Stimulated activated memory B cell treated with anti-CD40 and anti-IgM and Interleukin-4, amounts not matched to agents 10 μg/mL and 1 μg/mL and 100 μg/mL, for 72 hours (primary cell): Measurements from ENCODE around the gene CDH23.
"Not testable (repeated sequence)": the region's sequence is repeated elsewhere in the genome, so short reads cannot be mapped to it uniquely, and the experiment has no call there.

Source experiments
- ATAC-seq: fragments of 150-1000 bp; cut with Tn5 transposase; 2 replicates; pipeline ENCODE4 v1.10.0; 2021
- H3K27ac Mint-ChIP-seq: one replicate; pipeline ENCODE4 v1.8.0; 2022; ENCODE audit warnings: mild to moderate bottlenecking, mixed read lengths
- H3K27me3 Mint-ChIP-seq: one replicate; pipeline ENCODE4 v1.8.0; 2022; ENCODE audit warnings: mixed read lengths
- H3K36me3 Mint-ChIP-seq: one replicate; pipeline ENCODE4 v1.8.0; 2022; ENCODE audit warnings: mixed read lengths
- H3K4me1 Mint-ChIP-seq: one replicate; pipeline ENCODE4 v1.8.0; 2022; ENCODE audit warnings: mixed read lengths
- H3K4me3 Mint-ChIP-seq: one replicate; pipeline ENCODE4 v1.8.0; 2022; ENCODE audit warnings: mild to moderate bottlenecking, moderate library complexity, mixed read lengths
- H3K9me3 Mint-ChIP-seq: one replicate; pipeline ENCODE4 v1.8.0; 2022; ENCODE audit warnings: mixed read lengths

Gene CDH23

DNA sequence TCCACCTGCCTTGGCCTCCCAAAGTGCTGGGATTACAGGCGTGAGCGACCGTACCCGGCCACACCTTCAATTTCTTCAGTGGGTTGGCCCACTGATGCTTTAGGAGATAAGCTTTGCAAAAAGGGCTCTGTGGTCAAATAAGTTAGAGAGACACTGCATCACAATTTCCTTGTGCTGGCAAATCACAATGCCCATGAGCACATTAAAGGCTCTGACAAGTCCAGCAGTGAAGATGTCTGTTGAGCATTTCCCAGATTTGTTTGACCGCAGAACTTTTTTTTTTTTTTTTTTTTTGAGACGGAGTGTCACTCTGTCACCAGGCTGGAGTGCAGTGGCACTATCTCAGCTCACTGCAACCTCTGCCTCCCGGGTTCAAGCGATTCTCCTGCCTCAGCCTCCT is 203.5 kb downstream of the CDH23 start:
- H3K4me3 Mint-ChIP-seq, H3K9me3 Mint-ChIP-seq, H3K36me3 Mint-ChIP-seq, H3K27me3 Mint-ChIP-seq, ATAC-seq, H3K4me1 Mint-ChIP-seq, H3K27ac Mint-ChIP-seq: not testable (repeated sequence)

DNA sequence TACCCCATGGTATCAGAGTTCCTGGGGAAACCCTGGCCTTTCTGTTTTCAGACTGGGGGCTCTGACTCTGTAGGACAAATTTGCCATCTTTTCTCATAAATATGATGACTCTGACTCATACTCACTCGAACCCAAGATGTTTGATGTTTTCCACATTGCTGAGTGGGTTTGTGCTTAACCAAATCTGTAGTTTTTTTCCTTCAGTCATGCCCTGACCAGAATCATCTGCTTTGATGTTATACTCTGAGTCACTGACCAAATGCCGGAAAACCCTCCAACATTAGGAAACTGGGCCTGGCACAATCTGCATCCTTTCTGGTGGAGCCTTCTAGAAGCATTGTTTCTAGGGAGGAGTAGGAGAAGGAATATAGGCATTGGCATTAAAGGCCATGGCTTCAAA is 204.1 kb downstream of the CDH23 start:
- Mint-ChIP-seq H3K36me3 (no peaks in the 10 kb centered on the region), H3K4me3 (no peak overlapping the region), H3K27ac (no peak overlapping the region), H3K4me1 (peaks cover 8% of the 10 kb centered on the region), H3K9me3 (no peaks in the 10 kb centered on the region), H3K27me3 (no peaks in the 10 kb centered on the region)
- no peak for ATAC-seq

DNA sequence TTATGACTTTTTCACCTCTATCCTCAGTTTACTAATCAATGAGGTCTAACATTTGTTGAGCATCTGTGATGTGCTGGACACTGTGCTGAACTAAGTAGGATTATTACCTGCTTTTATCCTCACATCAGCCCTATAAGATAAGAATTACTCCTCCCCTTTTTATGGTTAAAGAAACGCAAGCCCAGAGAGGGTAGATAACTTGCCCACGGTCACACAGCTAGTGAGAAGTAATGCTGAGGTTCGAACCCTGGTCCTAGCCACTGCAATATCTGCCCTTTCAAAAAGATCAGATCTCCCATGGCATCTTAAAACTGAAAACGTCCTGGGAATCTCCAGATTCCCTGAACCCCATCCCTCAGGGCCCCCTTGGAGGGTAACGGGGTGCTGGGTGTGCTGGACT is 204.6 kb downstream of the CDH23 start:
- no peak for ATAC-seq
- H3K4me1 Mint-ChIP-seq, result peaks cover 8% of the 10 kb centered on the region

DNA sequence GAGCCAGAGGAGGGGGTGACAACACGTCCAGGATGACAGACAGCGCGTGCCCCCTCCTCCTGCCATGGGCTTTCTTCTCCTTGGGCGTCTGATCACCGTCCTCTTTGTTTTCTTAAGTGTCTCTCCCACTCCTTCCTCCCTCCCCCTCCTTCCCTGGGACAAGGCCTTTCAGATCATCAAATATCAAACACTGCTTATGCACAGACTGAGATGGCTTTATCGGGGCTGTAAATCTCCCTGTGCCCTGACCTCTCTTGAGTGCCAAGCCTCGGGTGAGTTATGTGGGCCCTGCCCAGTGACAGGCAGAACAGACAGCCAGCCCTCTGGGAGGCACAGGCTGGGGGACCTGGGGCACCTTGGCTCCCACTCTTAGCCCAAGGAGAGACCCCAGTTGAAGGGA is 206.4 kb downstream of the CDH23 start:
- ATAC-seq, result no peak
- Mint-ChIP-seq H3K9me3 (no peaks in the 10 kb centered on the region), H3K4me3 (no peak overlapping the region), H3K27me3 (no peaks in the 10 kb centered on the region), H3K27ac (no peak overlapping the region), H3K4me1 (peaks cover 5% of the 10 kb centered on the region), H3K36me3 (no peaks in the 10 kb centered on the region)

More for the DNA sequence above, 204.6 kb downstream of the CDH23 start:
- Mint-ChIP-seq H3K27ac (no peak overlapping the region), H3K36me3 (no peaks in the 10 kb centered on the region), H3K9me3 (no peaks in the 10 kb centered on the region), H3K27me3 (no peaks in the 10 kb centered on the region), H3K4me3 (no peak overlapping the region)

DNA sequence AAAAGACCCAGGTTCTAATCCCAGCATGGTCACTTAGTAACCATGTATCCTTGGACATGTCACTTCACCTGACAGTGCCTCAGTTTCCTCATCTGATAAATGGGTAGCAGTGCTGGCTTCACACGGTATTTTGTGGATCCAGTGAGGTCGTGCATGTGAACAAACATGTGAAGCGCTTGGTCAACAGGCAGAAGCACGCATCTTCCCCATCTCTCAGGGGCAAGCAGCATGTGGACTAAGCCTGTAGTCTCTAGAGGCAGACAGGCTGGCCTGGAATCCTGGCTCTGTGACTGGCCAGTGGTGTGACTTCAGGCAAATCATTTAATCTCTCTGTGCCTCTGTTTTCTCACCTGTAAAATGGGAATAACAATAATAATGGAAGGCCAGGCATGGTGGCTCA is 207.0 kb downstream of the CDH23 start:
- H3K4me3 Mint-ChIP-seq, result no peak overlapping the region
- H3K27me3 Mint-ChIP-seq, result no peaks in the 10 kb centered on the region
- H3K9me3 Mint-ChIP-seq, result no peaks in the 10 kb centered on the region
- ATAC-seq, result no peak
- H3K36me3 Mint-ChIP-seq, result no peaks in the 10 kb centered on the region
- no peak overlapping the region for H3K27ac Mint-ChIP-seq
- H3K4me1 Mint-ChIP-seq, result no peaks in the 10 kb centered on the region

DNA sequence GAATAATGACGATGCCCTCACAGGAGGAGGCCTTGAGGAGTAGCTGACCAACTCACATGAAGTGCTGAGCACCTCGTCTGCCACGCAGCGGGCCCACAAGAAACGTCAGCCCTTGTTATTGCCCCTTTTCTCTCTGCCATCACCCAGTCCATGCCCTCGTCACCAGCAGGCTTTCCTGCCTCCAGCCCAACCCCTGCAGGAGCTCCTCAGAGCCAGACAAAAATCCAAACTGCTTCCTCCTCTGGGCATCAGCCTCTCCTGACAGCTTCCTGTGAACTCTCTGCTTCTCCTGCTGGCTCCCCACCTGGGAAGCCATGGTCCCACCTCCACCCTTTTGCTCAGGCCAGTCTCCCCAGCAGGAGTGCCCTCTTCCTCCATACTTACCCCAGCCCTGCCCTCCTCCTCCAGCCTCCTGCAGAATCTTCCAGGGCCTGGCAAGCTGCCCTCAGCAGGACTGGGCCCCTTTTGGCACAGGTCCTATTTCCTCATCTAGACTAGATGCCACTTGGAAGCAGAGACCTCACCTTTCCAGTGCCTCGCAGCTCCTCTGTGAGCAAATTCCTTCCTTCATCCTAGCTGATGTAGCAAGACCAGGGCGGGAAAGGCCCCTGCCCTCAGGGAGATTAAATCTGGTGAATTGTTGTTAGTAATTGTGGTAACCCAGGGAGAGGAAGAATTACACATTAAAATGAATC is 207.8 kb downstream of the CDH23 start:
- Mint-ChIP-seq H3K36me3 (no peaks in the 10 kb centered on the region), H3K4me3 (no peak overlapping the region), H3K27ac (no peak overlapping the region), H3K4me1 (no peaks in the 10 kb centered on the region), H3K9me3 (no peaks in the 10 kb centered on the region), H3K27me3 (no peaks in the 10 kb centered on the region)
- ATAC-seq, result no peak

DNA sequence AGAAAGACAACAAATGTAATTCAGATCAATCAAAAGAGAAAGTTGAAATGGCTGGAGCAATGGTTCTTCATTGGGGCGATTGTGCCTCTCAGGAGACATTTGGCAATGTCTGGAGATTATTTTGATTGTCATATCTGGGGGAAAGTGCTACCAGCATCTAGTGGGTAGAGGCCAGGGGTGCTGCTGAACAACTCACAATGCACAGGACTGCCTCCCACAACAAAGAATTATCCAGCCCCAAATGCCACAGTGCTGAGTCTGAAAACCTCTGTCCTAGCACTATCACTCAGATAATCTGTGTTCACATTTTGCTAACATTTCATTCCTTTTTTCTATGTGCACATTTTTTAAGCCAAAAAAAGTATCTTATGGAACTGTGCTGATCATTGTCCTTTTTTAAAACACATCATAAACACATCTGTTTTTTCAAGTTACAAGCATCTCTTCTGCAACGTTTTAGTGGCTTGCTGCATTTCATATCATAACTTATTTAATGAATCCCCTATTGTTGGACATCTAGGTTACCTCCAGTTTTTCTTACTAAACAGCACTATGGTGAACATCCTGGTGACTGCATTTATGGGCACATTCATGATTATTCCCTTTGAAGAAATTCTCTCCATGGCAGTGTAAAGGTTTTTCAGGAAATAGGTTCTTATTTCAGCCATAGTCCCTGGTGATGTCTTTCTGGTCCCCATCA is 208.7 kb downstream of the CDH23 start:
- no peak overlapping the region for H3K27ac Mint-ChIP-seq
- H3K9me3 Mint-ChIP-seq, result no peaks in the 10 kb centered on the region
- no peaks in the 10 kb centered on the region for H3K36me3 Mint-ChIP-seq
- no peaks in the 10 kb centered on the region for H3K4me1 Mint-ChIP-seq
- H3K4me3 Mint-ChIP-seq, result no peak overlapping the region
- H3K27me3 Mint-ChIP-seq, result no peaks in the 10 kb centered on the region
- ATAC-seq, result no peak

DNA sequence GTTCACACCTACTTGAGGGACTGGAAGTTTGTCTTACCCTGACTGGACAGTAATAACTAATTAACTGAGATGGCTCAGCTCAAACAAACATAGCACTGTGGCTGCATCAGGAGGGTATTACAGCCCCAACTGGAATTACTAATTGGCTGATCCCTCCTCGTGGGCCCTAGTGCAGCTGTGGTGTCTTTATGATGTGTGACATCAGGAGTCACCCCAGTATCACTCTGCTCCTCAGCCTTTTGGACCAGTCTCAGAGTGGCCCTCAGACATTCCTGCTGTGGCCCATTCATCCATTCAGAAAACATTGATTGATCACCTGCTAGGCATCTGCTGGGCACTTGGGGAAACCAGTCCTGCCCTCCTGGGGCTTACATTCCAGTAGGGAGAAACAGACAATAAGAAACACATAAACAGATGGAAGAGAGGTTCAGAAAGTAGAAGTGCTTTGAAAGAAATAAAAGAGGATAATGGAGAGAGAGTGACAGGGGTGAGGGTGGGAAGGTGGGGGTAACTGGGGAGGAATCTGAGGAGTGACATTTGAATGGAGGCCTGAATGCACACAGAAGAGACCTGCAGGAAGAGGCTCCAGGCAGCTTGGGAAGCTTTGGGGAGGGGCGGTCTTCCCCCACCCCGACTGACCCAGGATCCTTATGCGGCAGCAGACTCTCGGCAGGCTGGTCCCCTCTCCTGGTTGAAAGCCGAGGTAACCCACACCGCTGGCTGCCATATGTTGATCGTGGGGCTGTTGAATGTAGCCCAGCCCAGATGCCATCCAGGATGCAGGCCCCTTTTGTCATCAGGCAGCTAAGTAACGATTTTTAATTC is 209.7 kb downstream of the CDH23 start:
- no peak for ATAC-seq
- no peaks in the 10 kb centered on the region for H3K4me1 Mint-ChIP-seq
- H3K9me3 Mint-ChIP-seq, result no peaks in the 10 kb centered on the region
- H3K4me3 Mint-ChIP-seq, result no peak overlapping the region
- H3K27ac Mint-ChIP-seq, result no peak overlapping the region
- no peaks in the 10 kb centered on the region for H3K27me3 Mint-ChIP-seq
- no peaks in the 10 kb centered on the region for H3K36me3 Mint-ChIP-seq

DNA sequence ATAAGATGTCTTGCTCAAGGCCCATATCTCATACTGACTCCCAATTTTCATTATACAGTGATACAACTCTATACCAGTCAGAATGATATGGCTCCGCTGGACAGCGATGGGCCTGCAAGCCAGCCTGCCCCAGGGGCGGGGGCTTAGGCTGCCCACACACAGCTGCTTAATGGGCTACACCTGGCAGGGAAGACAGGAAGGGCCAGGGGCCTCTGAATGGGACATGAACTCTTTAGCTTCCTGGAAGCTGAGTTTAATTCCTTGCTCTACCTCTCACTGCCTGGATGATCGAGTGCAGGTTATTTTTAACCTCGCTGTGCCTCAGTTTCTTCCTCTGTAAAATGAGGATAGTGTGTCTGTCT is 210.3 kb downstream of the CDH23 start:
- H3K36me3 Mint-ChIP-seq, result no peaks in the 10 kb centered on the region
- no peak overlapping the region for H3K4me3 Mint-ChIP-seq
- peaks cover 5% of the 10 kb centered on the region for H3K27me3 Mint-ChIP-seq
- H3K9me3 Mint-ChIP-seq, result no peaks in the 10 kb centered on the region
- no peak for ATAC-seq
- no peaks in the 10 kb centered on the region for H3K4me1 Mint-ChIP-seq
- H3K27ac Mint-ChIP-seq, result no peak overlapping the region

DNA sequence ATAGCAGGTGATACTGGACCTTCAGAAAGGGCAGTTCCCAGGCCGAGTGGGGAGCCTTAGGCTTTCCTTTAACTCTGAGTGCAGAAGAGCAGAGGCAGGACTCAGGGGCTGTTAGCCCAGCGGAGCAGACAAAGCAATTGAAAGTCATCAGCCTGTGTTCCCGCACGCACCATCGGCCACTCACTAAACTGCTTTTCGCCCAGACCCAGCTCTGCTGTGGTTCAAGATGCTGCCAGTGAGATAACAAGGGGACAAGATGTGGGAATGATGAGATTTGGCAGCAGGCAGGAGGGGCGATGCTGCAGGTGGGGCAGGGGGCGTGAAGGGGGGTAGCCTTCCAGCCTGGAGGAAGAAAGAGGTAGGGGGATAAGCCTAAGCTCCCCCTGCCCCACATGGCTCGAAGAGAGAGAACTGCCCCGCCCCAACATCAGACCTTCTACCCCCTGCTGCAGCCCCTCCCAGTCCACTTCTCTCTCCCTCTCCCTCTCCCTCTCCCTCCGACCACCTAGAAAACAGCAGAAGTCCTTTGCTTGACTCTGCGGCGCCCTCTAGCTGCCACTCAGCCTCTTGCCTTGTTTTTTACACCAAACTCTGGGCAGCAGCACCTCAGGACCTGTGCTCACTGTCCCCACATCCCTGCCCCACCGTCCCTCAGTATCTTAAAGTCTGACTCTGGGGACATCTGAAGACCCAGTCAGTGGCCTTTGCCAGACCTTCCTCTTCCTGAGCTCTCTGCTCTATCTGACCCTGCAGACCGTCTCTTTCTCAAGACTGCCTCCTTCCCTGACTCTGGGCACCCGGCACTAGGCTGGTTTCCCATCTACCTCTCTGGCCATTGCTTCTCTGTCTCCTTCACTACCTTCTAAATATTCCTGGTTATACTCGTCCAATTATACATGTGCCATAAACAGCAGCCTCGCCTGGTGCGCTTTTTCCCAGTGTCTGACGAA is 212.4 kb downstream of the CDH23 start:
- Mint-ChIP-seq H3K27ac (no peak overlapping the region), H3K9me3 (no peaks in the 10 kb centered on the region), H3K36me3 (no peaks in the 10 kb centered on the region), H3K4me1 (no peaks in the 10 kb centered on the region), H3K27me3 (peaks cover 12% of the 10 kb centered on the region), H3K4me3 (no peak overlapping the region)
- ATAC-seq, result peak; percentile 53

DNA sequence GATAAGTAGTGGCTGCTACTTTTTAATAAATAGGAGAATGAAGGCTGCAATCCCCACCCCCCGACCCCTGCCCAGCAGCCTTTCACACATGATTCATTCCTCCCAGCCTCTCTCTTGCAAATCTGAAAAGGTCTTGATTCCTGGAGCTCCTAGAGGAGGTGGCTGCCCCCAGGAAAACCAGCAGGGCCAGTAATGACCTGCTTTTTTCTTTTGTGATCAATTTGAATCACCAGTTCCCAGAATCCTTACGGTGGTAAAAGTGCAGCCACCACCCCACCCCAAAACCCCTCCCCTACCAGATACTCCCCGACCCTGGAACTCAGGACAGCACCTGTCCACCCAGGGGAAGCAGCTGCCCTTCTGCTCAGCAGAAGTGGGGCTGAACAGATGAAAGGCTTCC is 213.9 kb downstream of the CDH23 start:
- Mint-ChIP-seq H3K27ac (no peak overlapping the region), H3K4me1 (no peaks in the 10 kb centered on the region), H3K36me3 (no peaks in the 10 kb centered on the region), H3K4me3 (no peak overlapping the region), H3K27me3 (peaks cover 20% of the 10 kb centered on the region), H3K9me3 (no peaks in the 10 kb centered on the region)
- no peak for ATAC-seq

DNA sequence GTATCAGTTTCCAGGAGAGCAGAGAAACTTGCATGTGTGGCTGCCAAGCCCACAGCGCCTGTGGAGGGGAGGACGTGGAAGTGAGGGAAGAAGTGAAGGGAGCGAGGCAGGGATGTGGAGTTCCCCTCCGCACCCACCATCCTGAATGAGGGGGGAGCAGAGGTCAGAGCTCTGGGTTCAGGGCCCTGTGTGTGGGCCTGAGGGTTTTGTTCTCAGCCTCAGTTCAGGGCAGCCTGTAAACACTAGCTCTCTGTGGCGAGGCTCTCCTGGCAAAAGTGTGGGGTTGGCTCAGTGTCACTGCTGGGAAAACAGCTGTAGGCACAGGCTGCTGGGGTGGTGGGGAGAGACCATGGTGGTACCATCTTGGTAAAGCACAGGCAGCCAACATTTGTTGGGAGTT is 214.4 kb downstream of the CDH23 start:
- Mint-ChIP-seq H3K9me3 (no peaks in the 10 kb centered on the region), H3K36me3 (no peaks in the 10 kb centered on the region), H3K27me3 (peaks cover 20% of the 10 kb centered on the region), H3K4me1 (no peaks in the 10 kb centered on the region), H3K4me3 (no peak overlapping the region), H3K27ac (no peak overlapping the region)
- no peak for ATAC-seq

DNA sequence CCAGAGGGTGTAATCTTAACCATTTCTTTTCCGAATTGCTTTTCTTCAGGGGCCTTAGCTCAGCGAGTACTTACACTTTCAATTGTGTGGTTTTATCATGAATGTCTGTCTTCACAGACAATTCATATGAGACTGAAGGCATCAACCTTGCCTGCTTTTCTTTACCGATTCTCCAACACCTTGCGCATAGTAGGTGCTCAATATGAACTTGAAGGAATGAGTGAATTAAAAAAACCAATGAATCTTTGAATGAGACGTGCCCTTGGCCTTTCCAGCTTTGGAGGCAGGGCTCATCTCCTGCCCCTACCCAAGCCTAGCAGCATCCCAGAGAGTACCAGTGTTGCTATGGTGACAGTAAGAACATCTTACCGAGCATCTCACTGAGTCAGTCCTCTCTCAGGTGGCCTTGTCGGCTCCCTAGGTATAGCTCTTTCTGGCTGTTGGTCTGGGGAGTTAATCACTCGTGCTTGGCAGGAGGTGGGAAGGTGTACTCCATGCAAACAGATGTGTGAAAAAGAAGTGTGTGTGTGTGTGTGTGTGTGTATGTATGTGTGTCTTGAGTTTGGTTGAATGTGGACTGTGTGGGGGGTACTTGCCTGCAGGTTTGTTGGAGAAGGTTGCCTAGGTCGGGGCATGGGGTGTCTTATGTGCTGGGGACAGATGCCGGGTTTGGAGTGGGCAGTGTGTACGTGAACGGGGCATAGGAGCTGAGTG is 215.1 kb downstream of the CDH23 start:
- Mint-ChIP-seq H3K27ac (no peak overlapping the region), H3K27me3 (peaks cover 20% of the 10 kb centered on the region), H3K36me3 (no peaks in the 10 kb centered on the region), H3K9me3 (no peaks in the 10 kb centered on the region), H3K4me3 (no peak overlapping the region), H3K4me1 (no peaks in the 10 kb centered on the region)
- ATAC-seq, result no peak

DNA sequence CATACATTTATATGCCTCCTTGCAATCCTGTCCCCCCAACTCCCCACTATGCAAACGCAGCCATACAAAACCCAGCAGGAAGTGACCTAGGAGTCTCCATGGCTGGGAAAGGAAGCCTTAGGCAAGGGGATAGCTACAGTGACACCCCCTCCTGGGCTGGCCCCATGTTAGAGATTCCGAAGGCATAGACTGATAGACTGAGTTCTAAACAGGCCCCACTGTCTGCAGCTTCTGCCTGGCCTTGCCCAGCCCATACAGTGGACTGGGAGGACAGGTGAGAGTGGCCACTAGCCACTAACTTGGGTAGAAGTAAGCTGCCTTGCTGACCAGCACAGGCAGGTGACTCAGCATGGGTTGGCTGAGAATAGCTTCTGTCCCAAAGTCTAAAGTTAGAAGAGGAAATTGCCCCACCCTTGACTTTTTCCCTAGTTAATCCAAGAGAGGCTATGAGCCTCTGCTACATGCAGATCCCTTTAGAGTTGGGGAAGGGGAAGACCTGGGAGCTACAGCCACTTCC is 216.6 kb downstream of the CDH23 start:
- no peak for ATAC-seq
- Mint-ChIP-seq H3K36me3 (no peaks in the 10 kb centered on the region), H3K9me3 (no peaks in the 10 kb centered on the region), H3K27ac (no peak overlapping the region), H3K27me3 (peaks cover 24% of the 10 kb centered on the region), H3K4me3 (no peak overlapping the region), H3K4me1 (no peaks in the 10 kb centered on the region)
